Measurements from ENCODE around the gene SYT8.

SYT8 gene

GRCh38 chr11:1847006-1847735 is 12.4 kb downstream of the SYT8 start:
- Histone ChIP-seq H3K9me3 (ENCODE audit: control insufficient read depth, insufficient read depth, low read length) (no peaks in the 10 kb centered on the region), H3K27me3 (ENCODE audit: control insufficient read depth, insufficient read depth, low read length) (no peaks in the 10 kb centered on the region), H3K4me1 (ENCODE audit: control insufficient read depth, insufficient read depth, low read length) (no peaks in the 10 kb centered on the region), H3K36me3 (ENCODE audit: control insufficient read depth, insufficient read depth, low read length) (no peaks in the 10 kb centered on the region), H3K27ac (ENCODE audit: low read length) (no peak overlapping the region), H3K4me3 (ENCODE audit: low read length) (no peak overlapping the region)
- no peak for DNase-seq (ENCODE audit: low read depth, low spot score)
- WGBS (ENCODE audit: insufficient coverage, insufficient read length): no CpG with 5 or more reads among the region's 34 CpGs

- Histone ChIP-seq H3K27ac (ENCODE audit: low read length) (no peak overlapping the region), H3K4me3 (ENCODE audit: low read length) (no peak overlapping the region), H3K4me1 (ENCODE audit: control insufficient read depth, insufficient read depth, low read length) (no peaks in the 10 kb centered on the region), H3K27me3 (ENCODE audit: control insufficient read depth, insufficient read depth, low read length) (no peaks in the 10 kb centered on the region), H3K36me3 (ENCODE audit: control insufficient read depth, insufficient read depth, low read length) (no peaks in the 10 kb centered on the region), H3K9me3 (ENCODE audit: control insufficient read depth, insufficient read depth, low read length) (no peaks in the 10 kb centered on the region)
- WGBS (ENCODE audit: insufficient coverage, insufficient read length): no CpG with 5 or more reads among the region's 18 CpGs
- DNase-seq (ENCODE audit: low read depth, low spot score): no peak
Measured at GRCh38 chr11:1847926-1848639, 13.3 kb downstream of the SYT8 start.

GRCh38 chr11:1848640-1849430 is 14.0 kb downstream of the SYT8 start:
- Histone ChIP-seq H3K36me3 (ENCODE audit: control insufficient read depth, insufficient read depth, low read length) (no peaks in the 10 kb centered on the region), H3K27ac (ENCODE audit: low read length) (no peak overlapping the region), H3K27me3 (ENCODE audit: control insufficient read depth, insufficient read depth, low read length) (no peaks in the 10 kb centered on the region), H3K4me3 (ENCODE audit: low read length) (no peak overlapping the region), H3K4me1 (ENCODE audit: control insufficient read depth, insufficient read depth, low read length) (no peaks in the 10 kb centered on the region), H3K9me3 (ENCODE audit: control insufficient read depth, insufficient read depth, low read length) (no peaks in the 10 kb centered on the region)
- no peak for DNase-seq (ENCODE audit: low read depth, low spot score)
- WGBS (ENCODE audit: insufficient coverage, insufficient read length): no CpG with 5 or more reads among the region's 19 CpGs

GRCh38 chr11:1851468-1852180 is 16.8 kb downstream of the SYT8 start:
- DNase-seq (ENCODE audit: low read depth, low spot score): no peak
- H3K9me3 ChIP-seq (ENCODE audit: control insufficient read depth, insufficient read depth, low read length): no peaks in the 10 kb centered on the region
- H3K36me3 ChIP-seq (ENCODE audit: control insufficient read depth, insufficient read depth, low read length): no peaks in the 10 kb centered on the region
- no peaks in the 10 kb centered on the region for H3K27me3 ChIP-seq (ENCODE audit: control insufficient read depth, insufficient read depth, low read length)
- no peak overlapping the region for H3K4me3 ChIP-seq (ENCODE audit: low read length)
- H3K27ac ChIP-seq (ENCODE audit: low read length): no peak overlapping the region
- WGBS (ENCODE audit: insufficient coverage, insufficient read length): no CpG with 5 or more reads among the region's 21 CpGs
- no peaks in the 10 kb centered on the region for H3K4me1 ChIP-seq (ENCODE audit: control insufficient read depth, insufficient read depth, low read length)

GRCh38 chr11:1852271-1852876 is 17.6 kb downstream of the SYT8 start:
- Histone ChIP-seq H3K4me3 (ENCODE audit: low read length) (no peak overlapping the region), H3K4me1 (ENCODE audit: control insufficient read depth, insufficient read depth, low read length) (no peaks in the 10 kb centered on the region), H3K27ac (ENCODE audit: low read length) (no peak overlapping the region), H3K9me3 (ENCODE audit: control insufficient read depth, insufficient read depth, low read length) (no peaks in the 10 kb centered on the region), H3K27me3 (ENCODE audit: control insufficient read depth, insufficient read depth, low read length) (no peaks in the 10 kb centered on the region), H3K36me3 (ENCODE audit: control insufficient read depth, insufficient read depth, low read length) (no peaks in the 10 kb centered on the region)
- WGBS (ENCODE audit: insufficient coverage, insufficient read length): no CpG with 5 or more reads among the region's 25 CpGs
- DNase-seq (ENCODE audit: low read depth, low spot score): no peak

GRCh38 chr11:1852877-1853276 is 18.1 kb downstream of the SYT8 start, which contains the start of gene LSP1:
Gene LSP1, plus strand, starts transcription at chr11:1853084. Its CDS starts 61 bp downstream, at chr11:1853145.
- Histone ChIP-seq H3K36me3 (ENCODE audit: control insufficient read depth, insufficient read depth, low read length) (no peaks in the 10 kb centered on the region), H3K9me3 (ENCODE audit: control insufficient read depth, insufficient read depth, low read length) (no peaks in the 10 kb centered on the region), H3K4me3 (ENCODE audit: low read length) (no peak within 1 kb of the TSS), H3K27ac (ENCODE audit: low read length) (no peak within 1 kb of the TSS), H3K27me3 (ENCODE audit: control insufficient read depth, insufficient read depth, low read length) (no peaks in the 10 kb centered on the region), H3K4me1 (ENCODE audit: control insufficient read depth, insufficient read depth, low read length) (no peaks in the 10 kb centered on the region)
- WGBS (ENCODE audit: insufficient coverage, insufficient read length): no CpG with 5 or more reads among the region's 18 CpGs
- DNase-seq (ENCODE audit: low read depth, low spot score): no peak

- no peaks in the 10 kb centered on the region for H3K4me1 ChIP-seq (ENCODE audit: control insufficient read depth, insufficient read depth, low read length)
- H3K4me3 ChIP-seq (ENCODE audit: low read length): no peak overlapping the region
- no peaks in the 10 kb centered on the region for H3K27me3 ChIP-seq (ENCODE audit: control insufficient read depth, insufficient read depth, low read length)
- whole genome bisulfite sequencing (ENCODE audit: insufficient coverage, insufficient read length): no CpG with 5 or more reads among the region's 19 CpGs
- no peaks in the 10 kb centered on the region for H3K9me3 ChIP-seq (ENCODE audit: control insufficient read depth, insufficient read depth, low read length)
- no peaks in the 10 kb centered on the region for H3K36me3 ChIP-seq (ENCODE audit: control insufficient read depth, insufficient read depth, low read length)
- no peak overlapping the region for H3K27ac ChIP-seq (ENCODE audit: low read length)
- no peak for DNase-seq (ENCODE audit: low read depth, low spot score)
Measured at GRCh38 chr11:1853376-1854131, 18.8 kb downstream of the SYT8 start.

- no CpG with 5 or more reads among the region's 27 CpGs for WGBS (ENCODE audit: insufficient coverage, insufficient read length)
- no peak for DNase-seq (ENCODE audit: low read depth, low spot score)
- H3K4me3 ChIP-seq (ENCODE audit: low read length): no peak overlapping the region
- no peaks in the 10 kb centered on the region for H3K4me1 ChIP-seq (ENCODE audit: control insufficient read depth, insufficient read depth, low read length)
- H3K27me3 ChIP-seq (ENCODE audit: control insufficient read depth, insufficient read depth, low read length): no peaks in the 10 kb centered on the region
- H3K36me3 ChIP-seq (ENCODE audit: control insufficient read depth, insufficient read depth, low read length): no peaks in the 10 kb centered on the region
- H3K27ac ChIP-seq (ENCODE audit: low read length): no peak overlapping the region
- H3K9me3 ChIP-seq (ENCODE audit: control insufficient read depth, insufficient read depth, low read length): no peaks in the 10 kb centered on the region
Measured at GRCh38 chr11:1854132-1854948, 19.6 kb downstream of the SYT8 start.
